Activated CD8-positive, alpha-beta memory T cell treated with anti-CD3 and anti-CD28 coated beads, Interleukin-2, amount 10 ng/mL, durations not matched to agents 7 days and 5 days (primary cell): ENCODE results near the gene F5. TPM values are rescaled to one million over a fixed set of nuclear protein-coding genes. Genes with fewer than 3 reads are reported as not detected.

Experiments used
- ATAC-seq: fragments of 150-1000 bp; cut with Tn5 transposase; one replicate; pipeline ENCODE4 v1.10.0; 2021; ENCODE audit warnings: moderate library complexity
- CTCF ChIA-PET: fragments of 350-600 bp; sonication (Branson Sonifier 250); formaldehyde crosslinking; loops from one replicate; lab custom pipeline; 2021; ENCODE audit warnings: antibody characterized with exemption; lab: Charles Lee
- DNase-seq: peaks from one replicate; pipeline ENCODE4 v3.0.0-alpha.2; 2020
- H3K27ac Mint-ChIP-seq: one replicate; pipeline ENCODE4 v1.8.0; 2021; ENCODE audit warnings: mild to moderate bottlenecking, mixed read lengths
- H3K27me3 Mint-ChIP-seq: one replicate; pipeline ENCODE4 v1.8.0; 2021; ENCODE audit warnings: mixed read lengths
- H3K36me3 Mint-ChIP-seq: one replicate; pipeline ENCODE4 v1.8.0; 2021; ENCODE audit warnings: mild to moderate bottlenecking, mixed read lengths
- H3K4me1 Mint-ChIP-seq: one replicate; pipeline ENCODE4 v1.8.0; 2021; ENCODE audit warnings: mixed read lengths
- H3K4me3 Mint-ChIP-seq: one replicate; pipeline ENCODE4 v1.8.0; 2021; ENCODE audit warnings: mild to moderate bottlenecking, moderate library complexity, mixed read lengths
- H3K9me3 Mint-ChIP-seq: one replicate; pipeline ENCODE4 v1.8.0; 2022; ENCODE audit warnings: low read depth, mixed read lengths
- total RNA-seq, 2 experiments: library from RNA; stranded (reverse); gene quantifications; one replicate each; pipeline ENCODE4 v1.2.3, GENCODE V29; 2021

The F5 gene
- total RNA-seq, 2 experiments from 2014 or later, result 3.1 to 14.0 TPM

DNA sequence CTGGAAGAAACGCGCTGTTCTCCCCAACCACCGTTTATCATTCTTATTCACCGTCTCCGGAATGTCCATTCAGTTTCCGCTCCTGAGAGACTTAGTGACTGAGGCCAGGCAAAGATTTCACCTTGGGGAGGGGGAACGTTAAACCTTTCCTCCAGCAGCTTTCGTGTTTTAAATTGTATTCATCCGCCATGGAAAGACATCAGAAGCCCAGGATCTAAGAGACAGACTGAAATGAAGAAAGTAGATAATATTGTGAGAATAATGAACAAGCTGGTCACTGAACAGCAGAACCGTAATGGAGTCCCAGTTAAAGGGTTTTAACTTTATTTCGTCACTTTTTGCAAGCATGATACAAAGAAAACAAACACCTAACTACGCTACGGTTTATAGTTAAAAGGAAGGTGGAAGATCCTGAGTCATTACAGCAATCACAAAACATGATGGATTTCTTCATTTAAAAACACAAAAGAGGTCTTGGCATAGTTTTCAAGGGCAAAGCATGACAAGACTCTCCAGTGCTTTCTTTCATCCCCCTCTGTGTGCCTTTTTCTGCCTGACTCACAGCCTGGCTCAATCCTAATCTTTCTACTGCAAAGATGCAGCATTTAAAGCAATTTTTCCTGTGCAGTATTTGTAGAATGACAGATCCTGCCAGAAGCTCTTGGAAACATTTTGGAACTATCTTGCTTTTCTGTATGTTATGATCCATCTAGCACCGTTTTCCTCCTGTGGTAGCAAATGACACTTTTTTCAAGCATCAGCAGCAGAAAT lies 99.8 kb downstream of the F5 start:
- Mint-ChIP-seq H3K4me1 (peaks cover 49% of the 10 kb centered on the region), H3K27ac (peak overlapping the region; percentile 79)
- CTCF ChIA-PET, result interaction anchor here (1.1 to 1.7 kb wide), 3 partner anchors 59 to 883 kb away, joined by 3 to 5 read pairs (median 3); no protein-coding TSS in a partner anchor

DNA sequence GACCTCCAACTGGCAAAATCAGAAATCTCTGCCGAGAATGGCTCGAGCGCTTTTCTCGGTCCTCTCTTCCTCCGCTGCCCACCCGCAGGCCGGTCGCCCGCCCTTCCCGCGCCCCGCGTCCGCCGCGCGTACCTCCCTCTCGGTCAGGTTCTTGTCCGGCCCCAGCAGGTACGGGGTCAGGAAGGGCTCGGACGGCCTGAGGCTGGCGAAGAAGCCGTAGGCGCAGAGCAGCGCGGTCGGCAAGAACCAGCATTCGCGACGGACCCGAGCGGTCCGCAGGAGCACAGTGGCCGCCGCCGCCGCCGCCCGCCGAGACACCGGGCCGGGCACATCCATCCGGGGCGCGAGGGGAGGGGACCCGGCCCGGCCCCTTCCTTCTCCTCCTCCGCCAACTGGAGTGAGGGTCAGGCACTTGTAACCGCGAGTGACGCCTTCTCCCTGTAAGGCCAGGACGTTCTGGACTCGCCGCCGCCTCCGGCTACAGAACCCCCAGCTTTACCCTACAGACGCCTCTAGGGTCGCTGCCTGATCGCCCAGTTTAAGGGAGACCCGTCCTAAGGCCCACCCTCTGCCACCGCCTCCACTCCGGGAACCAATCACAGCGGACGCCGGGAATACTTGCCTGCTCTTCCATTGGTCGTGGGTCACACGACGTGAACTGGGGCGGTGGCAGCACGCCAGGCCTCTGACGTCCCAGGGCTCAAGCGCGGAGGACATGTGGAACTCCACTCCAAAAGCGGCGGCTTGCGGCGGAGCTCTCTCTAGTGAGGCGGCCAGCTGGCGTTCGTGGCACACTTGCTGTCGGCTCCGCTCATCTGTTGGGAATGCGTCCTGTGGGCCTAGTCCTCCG lies 100.6 kb downstream of the F5 start, which contains the start of gene SLC19A2:
SLC19A2 (minus strand) TSS at position 514 of the 850 bp plus-strand sequence; CDS start at position 336, 178 bp downstream.
- H3K4me3 Mint-ChIP-seq, result peak within 1 kb of the TSS; percentile 85
- ATAC-seq, result peak; percentile 99
- peaks cover 45% of the 10 kb centered on the region for H3K4me1 Mint-ChIP-seq
- peak within 1 kb of the TSS; percentile 79 for H3K27ac Mint-ChIP-seq
- DNase-seq, result peak; percentile 97
- H3K9me3 Mint-ChIP-seq, result no peaks in the 10 kb centered on the region
- no peaks in the 10 kb centered on the region for H3K27me3 Mint-ChIP-seq
- CTCF ChIA-PET, result interaction anchor here (1.1 to 1.6 kb wide), 2 partner anchors 60 to 882 kb away, joined by 3 read pairs; no protein-coding TSS in a partner anchor
- H3K36me3 Mint-ChIP-seq, result peaks cover 4% of the 10 kb centered on the region

More for the DNA sequence above, 99.8 kb downstream of the F5 start:
- H3K27me3 Mint-ChIP-seq, result no peaks in the 10 kb centered on the region
- no peaks in the 10 kb centered on the region for H3K9me3 Mint-ChIP-seq
- no peak for DNase-seq
- ATAC-seq, result no peak
- H3K36me3 Mint-ChIP-seq, result peaks cover 2% of the 10 kb centered on the region
- peak overlapping the region; percentile 85 for H3K4me3 Mint-ChIP-seq

DNA sequence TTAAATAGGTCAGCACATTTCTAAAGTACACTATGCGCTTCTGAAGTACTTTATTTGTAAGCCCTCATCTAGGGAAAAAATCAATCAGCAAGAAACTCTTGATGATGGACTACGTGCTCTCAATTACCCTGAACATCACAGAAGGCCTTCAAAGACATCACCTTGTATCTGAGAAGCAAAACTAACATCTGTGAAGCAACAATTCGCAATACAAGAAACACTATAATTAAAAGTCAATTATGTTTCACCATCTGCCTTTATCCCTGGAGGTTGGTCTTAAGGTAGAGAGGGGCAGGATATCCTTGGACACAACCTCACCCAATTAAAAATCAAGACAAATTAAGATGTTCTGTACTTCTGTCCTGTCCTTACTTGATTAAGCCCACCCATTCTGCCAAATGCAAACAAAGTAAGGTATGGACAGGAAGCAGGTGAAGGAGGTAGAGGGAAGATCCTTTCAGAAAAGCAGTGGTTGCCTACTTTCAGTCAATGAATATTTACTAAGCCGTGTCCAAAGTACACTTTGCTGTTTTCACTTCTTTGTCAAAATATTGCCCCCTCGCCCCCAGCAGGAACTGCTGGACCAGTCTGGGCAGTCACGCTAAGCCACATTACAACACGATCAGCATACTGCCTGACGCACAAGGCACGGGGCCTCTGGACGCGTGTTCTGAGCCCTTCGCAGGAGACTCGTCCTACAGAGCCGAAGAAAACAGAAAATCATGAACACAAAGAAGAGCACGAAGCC lies 101.4 kb downstream of the F5 start:
- Mint-ChIP-seq H3K27ac (peak overlapping the region; percentile 79), H3K4me3 (peak overlapping the region; percentile 85), H3K9me3 (no peaks in the 10 kb centered on the region), H3K27me3 (no peaks in the 10 kb centered on the region), H3K4me1 (peaks cover 46% of the 10 kb centered on the region), H3K36me3 (peaks cover 6% of the 10 kb centered on the region)
- ATAC-seq, result peak; percentile 11
- CTCF ChIA-PET, result interaction anchor here (1.6 kb wide), 1 partner anchor 61 kb away, joined by 3 read pairs; no protein-coding TSS in a partner anchor
- peak; percentile 59 for DNase-seq

DNA sequence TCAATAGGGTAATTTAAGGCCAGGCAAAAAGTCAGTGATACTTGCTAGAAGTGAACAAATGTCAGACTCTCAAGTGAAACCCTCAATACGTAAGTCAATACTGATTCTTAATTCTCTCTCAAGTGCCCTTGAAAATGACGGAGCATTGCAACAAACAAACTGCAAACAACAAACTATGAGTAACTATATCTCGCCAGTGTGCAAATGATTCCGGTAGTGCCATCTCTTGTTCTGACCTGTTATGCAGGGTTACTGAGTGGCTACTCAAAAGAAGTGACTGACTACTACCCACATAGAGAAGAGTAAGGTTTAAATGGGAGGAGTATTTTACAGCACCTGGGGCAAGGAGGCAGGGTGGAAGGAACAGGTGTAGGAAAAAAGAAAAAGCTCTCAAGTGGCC lies 102.2 kb downstream of the F5 start:
- CTCF ChIA-PET, result no interaction called here
- H3K27ac Mint-ChIP-seq, result no peak overlapping the region
- peaks cover 44% of the 10 kb centered on the region for H3K4me1 Mint-ChIP-seq
- H3K9me3 Mint-ChIP-seq, result no peaks in the 10 kb centered on the region
- H3K36me3 Mint-ChIP-seq, result peaks cover 6% of the 10 kb centered on the region
- H3K4me3 Mint-ChIP-seq, result peak overlapping the region; percentile 85
- DNase-seq, result no peak
- H3K27me3 Mint-ChIP-seq, result no peaks in the 10 kb centered on the region
- ATAC-seq, result no peak

DNA sequence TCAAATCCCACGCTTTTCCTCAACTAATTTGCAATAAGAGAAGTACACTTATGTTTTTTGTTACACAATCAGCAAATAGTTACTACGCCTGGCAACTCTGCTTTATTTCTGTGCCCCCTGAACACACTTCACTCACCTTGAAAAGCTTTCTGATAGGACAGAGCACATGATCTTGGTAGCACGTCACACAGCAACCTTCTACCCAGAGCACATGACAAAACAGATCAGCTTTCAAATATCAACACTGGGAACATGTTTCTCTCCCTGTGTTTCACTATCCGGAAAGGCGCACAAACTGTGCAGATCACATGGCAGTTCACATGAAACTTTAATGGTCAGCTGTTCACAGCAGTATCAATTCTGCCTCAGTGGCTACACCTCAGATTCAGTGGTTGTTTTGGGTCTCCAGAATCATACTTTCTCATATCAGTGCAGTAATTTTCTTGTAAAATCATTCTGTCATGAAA lies 102.7 kb downstream of the F5 start:
- CTCF ChIA-PET, result no interaction called here
- Mint-ChIP-seq H3K36me3 (peaks cover 6% of the 10 kb centered on the region), H3K4me1 (peaks cover 43% of the 10 kb centered on the region), H3K9me3 (no peaks in the 10 kb centered on the region), H3K27ac (no peak overlapping the region), H3K4me3 (no peak overlapping the region), H3K27me3 (no peaks in the 10 kb centered on the region)
- ATAC-seq, result no peak
- DNase-seq, result no peak

DNA sequence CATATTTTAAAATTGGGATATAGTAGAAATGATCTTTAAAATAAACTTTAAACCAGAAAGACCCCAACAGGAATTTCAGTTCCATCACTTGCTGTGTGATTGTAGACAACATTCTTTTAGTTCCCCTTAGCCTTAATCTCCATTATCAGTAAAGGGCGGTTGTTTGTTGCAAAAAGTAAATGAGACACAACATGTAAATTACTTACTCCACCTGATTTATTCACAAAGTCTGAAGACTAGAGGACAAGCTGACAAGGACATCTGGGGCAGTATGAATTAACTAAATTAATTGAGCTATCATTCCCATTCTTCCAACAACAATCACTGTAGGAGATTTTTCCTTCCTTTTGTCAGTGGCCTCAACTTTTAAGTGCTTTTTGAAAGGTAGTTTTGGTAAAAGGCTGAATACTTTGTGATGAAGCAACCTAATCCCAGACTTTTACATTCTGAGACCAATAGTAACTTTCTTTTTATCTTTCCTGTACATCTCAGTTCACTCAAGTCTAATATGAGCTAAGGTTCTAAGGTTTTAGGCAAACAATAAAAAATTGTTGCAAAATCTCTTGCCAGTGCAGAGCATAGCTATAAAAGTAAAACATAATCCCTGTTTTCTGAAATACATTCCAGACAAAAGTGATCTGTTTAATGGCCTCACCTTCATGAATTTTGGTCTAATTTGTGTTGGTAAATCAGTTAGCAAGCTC lies 106.8 kb downstream of the F5 start:
- Mint-ChIP-seq H3K36me3 (peaks cover 16% of the 10 kb centered on the region), H3K27ac (no peak overlapping the region), H3K4me1 (peaks cover 20% of the 10 kb centered on the region), H3K27me3 (no peaks in the 10 kb centered on the region), H3K9me3 (no peaks in the 10 kb centered on the region), H3K4me3 (no peak overlapping the region)
- DNase-seq (no peak), ATAC-seq (no peak)
- CTCF ChIA-PET, result no interaction called here

DNA sequence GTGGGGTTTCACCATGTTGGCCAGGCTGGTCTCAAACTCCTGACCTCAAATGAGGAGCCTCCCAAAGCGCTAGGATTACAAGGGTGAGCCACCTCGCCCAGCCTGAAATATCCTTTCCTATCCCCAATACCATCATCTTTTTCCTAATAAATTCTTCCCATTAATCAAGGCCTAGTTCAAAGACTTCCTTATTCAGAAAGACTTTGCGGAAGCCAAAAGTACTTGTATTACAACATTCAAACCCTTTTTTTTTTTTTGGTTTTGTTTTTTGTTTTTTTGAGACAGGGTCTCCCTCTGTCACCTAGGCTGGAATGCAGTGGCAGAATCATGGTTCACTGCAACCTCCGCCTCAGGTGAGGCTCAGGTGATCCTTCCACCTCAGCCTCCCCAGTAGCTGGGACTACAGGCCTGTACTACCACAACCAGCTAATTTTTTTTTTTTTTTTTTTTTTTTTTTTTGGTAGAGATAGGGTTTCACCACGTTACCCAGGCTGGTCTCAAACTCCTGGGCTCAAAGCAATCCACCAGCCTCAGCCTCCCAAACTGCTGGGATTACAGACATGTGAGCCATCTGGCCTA lies 108.1 kb downstream of the F5 start:
- no peak overlapping the region for H3K4me3 Mint-ChIP-seq
- H3K4me1 Mint-ChIP-seq, result peaks cover 8% of the 10 kb centered on the region
- CTCF ChIA-PET, result no interaction called here
- DNase-seq, result no peak
- H3K27me3 Mint-ChIP-seq, result no peaks in the 10 kb centered on the region
- H3K36me3 Mint-ChIP-seq, result peaks cover 18% of the 10 kb centered on the region
- H3K27ac Mint-ChIP-seq, result no peak overlapping the region
- ATAC-seq, result no peak
- no peaks in the 10 kb centered on the region for H3K9me3 Mint-ChIP-seq

DNA sequence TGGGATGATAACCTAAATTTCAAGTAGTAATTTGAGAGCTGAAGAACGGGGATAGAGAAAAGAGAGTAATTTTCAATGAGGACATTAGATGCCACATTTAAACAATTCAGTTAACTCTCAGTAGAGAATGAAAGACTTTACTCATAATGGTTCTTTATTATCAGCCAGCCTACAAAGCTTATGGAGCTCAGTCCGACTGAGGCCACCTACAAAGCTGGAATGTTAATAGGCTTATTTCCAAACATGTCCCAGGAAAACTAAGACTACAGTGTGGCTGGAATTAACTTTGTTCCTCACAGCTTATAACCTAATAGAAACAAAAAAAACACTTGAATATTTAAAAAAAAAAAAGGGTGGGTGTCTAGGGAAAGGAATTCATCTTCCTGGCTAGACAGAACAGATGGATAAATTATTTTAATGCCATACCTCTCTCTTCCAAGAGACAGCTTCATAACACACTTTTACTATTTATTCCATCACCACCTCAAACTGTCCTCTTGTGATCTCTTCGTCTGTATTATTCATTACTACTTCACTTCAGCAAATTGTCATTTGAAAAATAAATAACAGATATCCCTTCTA lies 110.4 kb downstream of the F5 start:
- H3K27ac Mint-ChIP-seq, result no peak overlapping the region
- peaks cover 16% of the 10 kb centered on the region for H3K36me3 Mint-ChIP-seq
- no peaks in the 10 kb centered on the region for H3K27me3 Mint-ChIP-seq
- ATAC-seq, result no peak
- CTCF ChIA-PET, result no interaction called here
- H3K4me3 Mint-ChIP-seq, result no peak overlapping the region
- no peak for DNase-seq
- H3K4me1 Mint-ChIP-seq, result peaks cover 4% of the 10 kb centered on the region
- H3K9me3 Mint-ChIP-seq, result no peaks in the 10 kb centered on the region

DNA sequence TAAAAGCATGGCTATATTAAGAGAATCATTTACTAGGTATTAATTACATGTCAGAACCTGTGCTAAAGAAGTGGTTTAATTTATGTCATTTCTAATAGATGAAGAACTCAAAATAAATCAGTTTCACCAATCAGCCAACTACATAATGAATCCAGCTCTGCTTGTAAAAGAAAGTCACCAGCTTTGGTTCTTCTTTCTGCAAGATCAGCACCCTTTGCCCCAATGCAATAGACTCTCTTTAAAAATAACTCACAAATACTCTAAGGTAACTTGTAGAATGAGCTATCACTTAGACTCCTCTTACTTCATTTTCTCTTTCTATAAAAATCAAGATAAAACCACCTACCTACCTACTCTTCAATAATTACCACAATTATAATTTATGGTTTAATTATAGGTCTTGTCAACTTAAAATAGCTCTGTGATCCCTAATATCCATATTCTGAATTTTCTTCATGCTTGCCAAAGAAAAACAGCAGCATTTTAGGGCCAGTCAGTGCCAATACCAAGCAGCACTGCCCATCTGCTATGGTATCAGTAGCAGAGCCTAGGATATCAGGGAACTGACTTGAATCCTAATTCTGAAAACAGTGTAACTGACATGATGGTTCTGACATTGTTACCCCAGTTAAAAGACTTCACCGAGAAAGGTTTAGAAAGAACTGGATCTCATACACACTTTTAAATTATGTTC lies 111.8 kb downstream of the F5 start:
- Mint-ChIP-seq H3K27ac (no peak overlapping the region), H3K9me3 (no peaks in the 10 kb centered on the region), H3K36me3 (peaks cover 11% of the 10 kb centered on the region), H3K4me1 (no peaks in the 10 kb centered on the region), H3K27me3 (no peaks in the 10 kb centered on the region), H3K4me3 (no peak overlapping the region)
- CTCF ChIA-PET, result no interaction called here
- no peak for ATAC-seq
- DNase-seq, result no peak

DNA sequence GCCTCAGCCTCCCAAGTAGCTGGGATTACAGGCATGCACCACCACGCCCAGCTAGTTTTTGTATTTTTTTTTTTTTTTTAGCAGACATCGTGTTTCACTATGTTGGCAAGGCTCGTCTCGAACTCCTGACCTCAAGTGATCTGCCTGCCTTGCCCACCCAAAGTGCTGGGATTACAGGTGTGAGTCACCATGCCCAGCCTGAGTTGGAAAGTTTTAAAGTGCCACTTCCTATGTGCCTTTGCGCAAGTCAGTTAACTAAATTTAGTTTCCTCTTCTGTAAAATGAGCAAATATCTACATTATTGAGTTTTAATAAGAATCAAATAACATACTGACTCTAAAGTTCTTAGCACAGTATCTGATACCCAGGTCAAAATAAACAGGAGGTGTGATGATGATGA lies 112.9 kb downstream of the F5 start:
- H3K4me1 Mint-ChIP-seq, result peaks cover 6% of the 10 kb centered on the region
- H3K27me3 Mint-ChIP-seq, result no peaks in the 10 kb centered on the region
- no peak overlapping the region for H3K27ac Mint-ChIP-seq
- ATAC-seq, result no peak
- peaks cover 11% of the 10 kb centered on the region for H3K36me3 Mint-ChIP-seq
- no peaks in the 10 kb centered on the region for H3K9me3 Mint-ChIP-seq
- no peak for DNase-seq
- CTCF ChIA-PET, result no interaction called here
- no peak overlapping the region for H3K4me3 Mint-ChIP-seq

DNA sequence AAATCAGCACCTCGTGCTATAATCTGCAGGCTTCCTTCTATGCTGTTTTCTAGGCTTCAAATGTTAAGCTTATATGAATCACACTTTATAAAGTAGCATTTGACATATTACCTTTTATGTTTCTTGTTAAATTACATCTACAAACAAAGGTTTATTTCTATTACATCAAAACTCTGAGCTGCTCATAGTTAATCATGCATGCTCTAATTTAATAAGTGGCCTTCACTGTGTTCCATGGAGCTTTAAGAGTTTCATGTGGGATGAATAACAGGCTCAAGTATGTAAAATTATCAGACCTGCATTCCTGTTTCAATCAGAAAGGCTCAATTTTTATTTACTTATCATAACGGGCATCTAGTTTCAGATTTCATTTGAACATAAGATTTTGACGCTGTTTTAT lies 113.5 kb downstream of the F5 start:
- Mint-ChIP-seq H3K27me3 (no peaks in the 10 kb centered on the region), H3K4me1 (peaks cover 6% of the 10 kb centered on the region), H3K9me3 (no peaks in the 10 kb centered on the region), H3K4me3 (no peak overlapping the region), H3K36me3 (peaks cover 13% of the 10 kb centered on the region), H3K27ac (no peak overlapping the region)
- CTCF ChIA-PET, result no interaction called here
- no peak for ATAC-seq
- no peak for DNase-seq
